Endothelial cell (in vitro differentiated cells): ENCODE measurements around the gene PAM16. TPM values are rescaled to one million over a fixed set of nuclear protein-coding genes. Genes with fewer than 3 reads are reported as not detected.

ENCODE experiments used
- DNase-seq: peaks from one replicate; pipeline ENCODE4 v3.0.0; 2021; ENCODE audit warnings: low spot score
- H3K27ac Mint-ChIP-seq: one replicate; pipeline ENCODE4 v1.8.0; 2021; ENCODE audit warnings: mixed read lengths, inconsistent platforms; ENCODE audit not compliant: unreplicated experiment
- H3K27me3 Mint-ChIP-seq: one replicate; pipeline ENCODE4 v1.8.0; 2021; ENCODE audit warnings: mild to moderate bottlenecking, moderate library complexity, mixed read lengths, inconsistent platforms; ENCODE audit not compliant: unreplicated experiment
- H3K36me3 Mint-ChIP-seq: one replicate; pipeline ENCODE4 v1.8.0; 2021; ENCODE audit warnings: mild to moderate bottlenecking, low read depth, mixed read lengths, inconsistent platforms; ENCODE audit not compliant: unreplicated experiment
- H3K4me1 Mint-ChIP-seq: one replicate; pipeline ENCODE4 v1.8.0; 2021; ENCODE audit warnings: mild to moderate bottlenecking, mixed read lengths, inconsistent platforms; ENCODE audit not compliant: unreplicated experiment
- H3K4me3 Mint-ChIP-seq: one replicate; pipeline ENCODE4 v1.8.0; 2021; ENCODE audit warnings: mild to moderate bottlenecking, mixed read lengths, inconsistent platforms; ENCODE audit not compliant: unreplicated experiment
- H3K9me3 Mint-ChIP-seq: one replicate; pipeline ENCODE4 v1.8.0; 2021; ENCODE audit warnings: mixed read lengths, inconsistent platforms; ENCODE audit not compliant: unreplicated experiment
- CTCF ChIP-seq: fragments of 200-600 bp; sonication (generic); IDR thresholded peaks from one replicate; pipeline ENCODE4 v1.5.0; 2021; ENCODE audit warnings: antibody characterized with exemption; ENCODE audit not compliant: unreplicated experiment
- total RNA-seq: library from RNA; stranded (reverse); fragmentation: NEBNext Ultra II Directional; extraction: Animal tissue kit (Norgen Biotek cat#: 25700); gene quantifications from one replicate; pipeline ENCODE4 v1.2.1, GENCODE V29; 2021; ENCODE audit not compliant: unreplicated experiment

Gene PAM16
- total RNA-seq, 1 donor from 2014 or later = 29.5 TPM

- TF ChIP-seq CTCF = no peak
- no peaks in the 10 kb centered on the region for H3K36me3 Mint-ChIP-seq
- H3K27me3 Mint-ChIP-seq = peaks cover 6% of the 10 kb centered on the region
- H3K27ac Mint-ChIP-seq = no peak overlapping the region
- peaks cover 7% of the 10 kb centered on the region for H3K4me1 Mint-ChIP-seq
- no peaks in the 10 kb centered on the region for H3K9me3 Mint-ChIP-seq
- DNase-seq = no peak
- H3K4me3 Mint-ChIP-seq = no peak overlapping the region
Observed at GRCh38 chr16:4301968-4302367, 49.2 kb downstream of the PAM16 start.

- no peak for DNase-seq
- peaks cover 6% of the 10 kb centered on the region for H3K27me3 Mint-ChIP-seq
- H3K9me3 Mint-ChIP-seq = no peaks in the 10 kb centered on the region
- TF ChIP-seq CTCF = no peak
- no peaks in the 10 kb centered on the region for H3K36me3 Mint-ChIP-seq
- peaks cover 6% of the 10 kb centered on the region for H3K4me1 Mint-ChIP-seq
- H3K27ac Mint-ChIP-seq = no peak overlapping the region
- no peak overlapping the region for H3K4me3 Mint-ChIP-seq
Observed at GRCh38 chr16:4301177-4301576, 49.9 kb downstream of the PAM16 start.

- H3K27ac Mint-ChIP-seq = peak overlapping the region; percentile 28
- H3K27me3 Mint-ChIP-seq = peaks cover 7% of the 10 kb centered on the region
- no peaks in the 10 kb centered on the region for H3K9me3 Mint-ChIP-seq
- H3K4me3 Mint-ChIP-seq = no peak overlapping the region
- peak; percentile 52 for DNase-seq
- peaks cover 8% of the 10 kb centered on the region for H3K4me1 Mint-ChIP-seq
- no peaks in the 10 kb centered on the region for H3K36me3 Mint-ChIP-seq
- TF ChIP-seq CTCF = no peak
Observed at GRCh38 chr16:4298761-4299522, 52.2 kb downstream of the PAM16 start.

- Mint-ChIP-seq H3K9me3 (no peaks in the 10 kb centered on the region), H3K4me3 (no peak overlapping the region), H3K27me3 (peaks cover 10% of the 10 kb centered on the region), H3K27ac (no peak overlapping the region), H3K4me1 (peaks cover 19% of the 10 kb centered on the region), H3K36me3 (no peaks in the 10 kb centered on the region)
- no peak for TF ChIP-seq CTCF
- DNase-seq = no peak
Observed at GRCh38 chr16:4297480-4297879, 53.6 kb downstream of the PAM16 start.

- no peak for DNase-seq
- Mint-ChIP-seq H3K27me3 (peaks cover 9% of the 10 kb centered on the region), H3K4me3 (peak overlapping the region; percentile 69), H3K4me1 (peaks cover 21% of the 10 kb centered on the region), H3K27ac (no peak overlapping the region), H3K36me3 (no peaks in the 10 kb centered on the region), H3K9me3 (no peaks in the 10 kb centered on the region)
- TF ChIP-seq CTCF = no peak
Observed at GRCh38 chr16:4295581-4295980, 55.5 kb downstream of the PAM16 start.
